ENCODE results near the gene GTPBP10. TPM values are rescaled to one million over a fixed set of nuclear protein-coding genes. Genes with fewer than 3 reads are reported as not detected.

GTPBP10 gene
- total RNA-seq, 6 experiments from 2014 or later: 19.9 to 27.2 (median 23.3) TPM

DNA sequence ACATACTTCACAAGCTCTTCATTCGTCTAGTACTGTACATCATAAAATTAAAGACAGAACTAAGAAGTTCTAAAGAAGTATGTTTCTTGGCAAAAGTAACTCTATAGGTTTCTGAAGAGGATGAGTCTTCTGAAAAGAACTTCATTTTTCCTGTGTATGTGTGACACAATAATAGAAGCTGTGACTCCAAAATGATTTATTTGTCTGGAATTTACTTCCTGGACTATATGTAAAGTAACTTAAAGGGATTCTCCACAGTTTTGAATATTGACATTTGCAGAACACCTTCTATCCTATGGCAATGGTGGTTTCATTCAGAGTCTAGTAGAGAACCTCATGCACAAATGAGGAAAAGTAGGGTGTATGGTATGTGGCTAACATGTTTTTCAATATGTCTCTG, 36.9 kb downstream of the GTPBP10 start:
- H3K4me3 Mint-ChIP-seq: peak overlapping the region; percentile 82
- peak overlapping the region; percentile 94 for H3K27ac Mint-ChIP-seq
- TF ChIP-seq, protein P1, sequence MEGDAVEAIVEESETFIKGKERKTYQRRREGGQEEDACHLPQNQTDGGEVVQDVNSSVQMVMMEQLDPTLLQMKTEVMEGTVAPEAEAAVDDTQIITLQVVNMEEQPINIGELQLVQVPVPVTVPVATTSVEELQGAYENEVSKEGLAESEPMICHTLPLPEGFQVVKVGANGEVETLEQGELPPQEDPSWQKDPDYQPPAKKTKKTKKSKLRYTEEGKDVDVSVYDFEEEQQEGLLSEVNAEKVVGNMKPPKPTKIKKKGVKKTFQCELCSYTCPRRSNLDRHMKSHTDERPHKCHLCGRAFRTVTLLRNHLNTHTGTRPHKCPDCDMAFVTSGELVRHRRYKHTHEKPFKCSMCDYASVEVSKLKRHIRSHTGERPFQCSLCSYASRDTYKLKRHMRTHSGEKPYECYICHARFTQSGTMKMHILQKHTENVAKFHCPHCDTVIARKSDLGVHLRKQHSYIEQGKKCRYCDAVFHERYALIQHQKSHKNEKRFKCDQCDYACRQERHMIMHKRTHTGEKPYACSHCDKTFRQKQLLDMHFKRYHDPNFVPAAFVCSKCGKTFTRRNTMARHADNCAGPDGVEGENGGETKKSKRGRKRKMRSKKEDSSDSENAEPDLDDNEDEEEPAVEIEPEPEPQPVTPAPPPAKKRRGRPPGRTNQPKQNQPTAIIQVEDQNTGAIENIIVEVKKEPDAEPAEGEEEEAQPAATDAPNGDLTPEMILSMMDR (IDR thresholded peaks at IDR 0.05): no peak

DNA sequence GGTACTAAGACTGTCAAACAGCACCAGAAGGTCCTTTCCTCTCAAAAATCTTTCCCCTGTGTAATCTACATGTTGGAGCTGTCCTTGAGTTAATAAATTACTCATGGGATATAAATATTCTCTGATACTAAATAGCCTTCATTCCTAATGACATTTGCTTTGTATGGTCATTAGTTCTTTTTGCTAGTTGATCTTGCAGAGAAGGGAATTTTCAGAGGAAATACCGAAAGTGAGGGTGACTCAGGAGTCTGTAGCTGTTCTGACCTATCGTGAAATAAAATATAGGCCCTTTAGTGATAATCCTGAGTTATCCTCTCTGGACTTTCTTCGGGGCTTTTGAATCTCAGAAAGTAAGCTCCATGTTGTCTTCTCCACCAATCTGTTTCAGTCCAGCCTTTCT, 37.3 kb downstream of the GTPBP10 start:
- Mint-ChIP-seq H3K9me3 (peaks cover 13% of the 10 kb centered on the region; the same call in 1 of the 2 replicates), H3K27ac (peak overlapping the region; percentile 94), H3K4me1 (ENCODE audit: low read depth) (peaks cover 52% of the 10 kb centered on the region), H3K4me3 (peak overlapping the region; percentile 82), H3K36me3 (ENCODE audit: low read depth) (peaks cover 52% of the 10 kb centered on the region), H3K27me3 (ENCODE audit: insufficient read depth) (no peaks in the 10 kb centered on the region)
- DNase-seq: peak; percentile 67
- TF ChIP-seq, protein P1 (IDR thresholded peaks at IDR 0.05): no peak

More for the DNA sequence above, 36.9 kb downstream of the GTPBP10 start:
- peak; percentile 57 for DNase-seq
- H3K4me1 Mint-ChIP-seq (ENCODE audit: low read depth): peaks cover 52% of the 10 kb centered on the region
- no peaks in the 10 kb centered on the region for H3K27me3 Mint-ChIP-seq (ENCODE audit: insufficient read depth)
- H3K9me3 Mint-ChIP-seq: peaks cover 13% of the 10 kb centered on the region; the same call in 1 of the 2 replicates
- peaks cover 57% of the 10 kb centered on the region for H3K36me3 Mint-ChIP-seq (ENCODE audit: low read depth)

DNA sequence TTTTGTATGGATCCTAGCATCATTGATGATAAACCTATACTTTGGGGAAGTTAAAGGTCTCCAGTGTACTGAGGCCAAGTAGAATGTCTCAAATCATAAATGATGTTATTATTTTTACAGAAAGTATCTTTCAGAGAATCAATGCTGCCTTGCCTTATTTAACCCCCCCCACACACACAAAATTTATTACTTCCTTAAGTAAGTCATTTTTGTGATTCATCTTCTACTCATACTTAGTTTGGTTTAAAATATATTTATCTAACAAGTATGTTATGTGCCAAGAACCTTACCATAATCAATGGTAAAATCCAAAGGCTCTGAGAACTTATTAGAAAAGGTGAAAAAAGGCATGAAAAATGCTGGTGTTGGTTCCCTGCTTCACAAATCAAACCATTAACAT, 37.9 kb downstream of the GTPBP10 start:
- H3K27me3 Mint-ChIP-seq (ENCODE audit: insufficient read depth): no peaks in the 10 kb centered on the region
- H3K36me3 Mint-ChIP-seq (ENCODE audit: low read depth): peaks cover 47% of the 10 kb centered on the region
- peak overlapping the region; percentile 94 for H3K27ac Mint-ChIP-seq
- H3K4me3 Mint-ChIP-seq: peak overlapping the region; percentile 82
- H3K9me3 Mint-ChIP-seq: peaks cover 13% of the 10 kb centered on the region; the same call in 1 of the 2 replicates
- H3K4me1 Mint-ChIP-seq (ENCODE audit: low read depth): peaks cover 52% of the 10 kb centered on the region
- no peak for DNase-seq
- TF ChIP-seq, protein P1 (IDR thresholded peaks at IDR 0.05): no peak

DNA sequence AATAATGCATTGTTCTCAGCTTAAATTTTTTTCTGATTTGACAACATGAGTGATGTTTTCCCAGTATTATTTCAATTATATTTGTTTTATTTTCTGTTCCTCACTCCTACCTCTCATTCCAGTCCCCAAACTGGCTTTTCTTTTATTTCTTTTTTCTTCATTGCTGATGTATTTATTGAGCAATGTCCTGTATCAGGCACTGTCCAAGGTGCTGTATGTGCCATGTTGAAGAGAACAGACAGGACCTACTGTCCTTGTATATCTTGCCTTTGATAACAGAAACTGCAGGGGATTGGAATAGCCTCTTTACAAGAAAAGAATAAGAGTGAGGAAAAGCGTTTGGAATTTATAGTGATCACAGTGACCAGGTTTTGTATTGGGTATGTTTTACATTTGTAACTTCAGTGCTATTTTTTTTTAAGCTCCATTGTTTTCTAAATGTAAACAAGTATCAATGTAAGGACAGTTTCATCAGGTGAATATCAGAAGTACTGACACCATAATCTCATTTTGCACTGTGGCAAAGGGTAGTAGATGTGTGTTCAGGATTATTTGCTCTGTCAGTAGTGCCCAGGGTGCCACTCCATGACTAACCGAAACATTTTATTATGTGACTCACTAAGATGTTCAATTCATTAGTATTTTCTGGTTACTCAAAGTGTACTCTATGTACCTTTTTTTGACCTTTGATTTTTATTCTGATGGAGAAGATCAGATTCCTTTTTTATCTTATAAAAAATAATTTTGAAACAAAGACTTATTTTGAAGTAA, 41.1 kb downstream of the GTPBP10 start:
- no peak overlapping the region for H3K27ac Mint-ChIP-seq
- DNase-seq: no peak
- H3K36me3 Mint-ChIP-seq (ENCODE audit: low read depth): peaks cover 29% of the 10 kb centered on the region
- no peaks in the 10 kb centered on the region for H3K9me3 Mint-ChIP-seq
- H3K27me3 Mint-ChIP-seq (ENCODE audit: insufficient read depth): no peaks in the 10 kb centered on the region; the same call in 1 of the 2 replicates
- no peak overlapping the region for H3K4me3 Mint-ChIP-seq
- TF ChIP-seq, protein P1 (IDR thresholded peaks at IDR 0.05): no peak
- peaks cover 38% of the 10 kb centered on the region for H3K4me1 Mint-ChIP-seq (ENCODE audit: low read depth)

DNA sequence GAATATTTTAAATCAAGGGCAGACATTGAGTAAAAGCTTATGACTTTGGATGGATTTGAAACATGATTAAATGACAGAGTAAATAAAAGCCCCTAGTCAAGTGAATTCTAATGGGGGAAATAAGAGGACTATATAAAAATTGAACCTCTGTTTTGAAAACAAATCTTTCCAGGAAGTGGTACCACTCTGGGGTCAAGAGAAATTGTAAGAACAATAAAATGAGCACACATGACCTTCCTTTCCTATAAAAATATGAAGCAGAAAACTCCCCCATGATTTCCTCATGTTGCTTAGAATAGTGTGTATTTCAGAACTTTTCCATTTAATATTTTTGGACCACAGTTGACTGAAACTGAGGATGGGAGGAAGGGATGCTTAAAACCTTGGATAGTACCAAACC, 44.4 kb downstream of the GTPBP10 start:
- peaks cover 28% of the 10 kb centered on the region for H3K36me3 Mint-ChIP-seq (ENCODE audit: low read depth)
- no peaks in the 10 kb centered on the region; the same call in 1 of the 2 replicates for H3K27me3 Mint-ChIP-seq (ENCODE audit: insufficient read depth)
- H3K27ac Mint-ChIP-seq: no peak overlapping the region
- TF ChIP-seq, protein P1 (IDR thresholded peaks at IDR 0.05): no peak
- no peak overlapping the region for H3K4me3 Mint-ChIP-seq
- DNase-seq: no peak
- peaks cover 10% of the 10 kb centered on the region for H3K4me1 Mint-ChIP-seq (ENCODE audit: low read depth)
- H3K9me3 Mint-ChIP-seq: peaks cover 3% of the 10 kb centered on the region; the same call in 1 of the 2 replicates

Measured in HFFc6 (cell line).